Vagina (tissue), 2 donors: Measurements from ENCODE around the gene TEX48. TPM values are rescaled to one million over a fixed set of nuclear protein-coding genes. Genes with fewer than 3 reads are reported as not detected.

Source experiments
- DNase-seq, 2 donors: peaks; one replicate each; pipeline ENCODE4 v3.0.0-alpha.2; 2017; ENCODE audit errors: extremely low spot score in 2 of 2
- H3K27ac ChIP-seq: fragments of 200-600 bp; sonication (generic); one replicate; pipeline ENCODE4 v1.5.1; 2019
- H3K27me3 ChIP-seq: fragments of 200-600 bp; sonication (generic); one replicate; pipeline ENCODE4 v1.5.1; 2019
- H3K36me3 ChIP-seq, 2 donors: fragments of 200-600 bp; sonication (generic); one replicate each; pipeline ENCODE4 v1.5.1; 2017 to 2019
- H3K4me1 ChIP-seq: fragments of 200-600 bp; sonication (generic); one replicate; pipeline ENCODE4 v1.5.1; 2019
- H3K4me3 ChIP-seq, 2 donors: fragments of 200-600 bp; sonication (generic); 1 replicate in 1 of 2; 2 replicates in 1 of 2; pipeline ENCODE4 v1.5.1; 2016 to 2019
- H3K9me3 ChIP-seq: fragments of 200-600 bp; sonication (generic); one replicate; pipeline ENCODE4 v1.5.1; 2019
- POLR2A ChIP-seq, 2 donors: fragments of 450-650 bp; IDR thresholded peaks; one replicate each; pipeline ENCODE4 v1.6.1; 2017; ENCODE audit warnings: antibody characterized with exemption in 2 of 2, mild to moderate bottlenecking in 2 of 2, moderate library complexity in 2 of 2
- POLR2AphosphoS5 ChIP-seq, 2 donors: sonication (generic); formaldehyde crosslinking; IDR thresholded peaks; one replicate each; pipeline ENCODE4 v1.9.0; 2017; ENCODE audit warnings: antibody characterized with exemption in 2 of 2, mild to moderate bottlenecking in 2 of 2, low read depth in 1 of 2; ENCODE audit not compliant: insufficient read depth in 1 of 2
- intact Hi-C: fragments of 100-400 bp; cut with DNase I; formaldehyde crosslinking; loops from one replicate; pipeline ENCODE4 v1.15.1; 2023
- total RNA-seq: library from RNA; depleted of rRNA; stranded (reverse); fragments of >200 nt; gene quantifications from one replicate; pipeline ENCODE4 v1.2.3, GENCODE V29; 2016
- TF ChIP-seq, protein P1 (sequence below), 3 experiments: fragments of 450-650 bp in 2 of 3; fragments of 200-600 bp in 1 of 3; sonication (generic) in 1 of 3; IDR thresholded peaks; one replicate each; pipeline ENCODE4 v1.5.1; 2017 to 2019; ENCODE audit warnings: antibody characterized with exemption in 3 of 3, mild to moderate bottlenecking in 2 of 3, moderate library complexity in 2 of 3

The TEX48 gene
- total RNA-seq, 1 donor from 2014 or later = not detected

DNA sequence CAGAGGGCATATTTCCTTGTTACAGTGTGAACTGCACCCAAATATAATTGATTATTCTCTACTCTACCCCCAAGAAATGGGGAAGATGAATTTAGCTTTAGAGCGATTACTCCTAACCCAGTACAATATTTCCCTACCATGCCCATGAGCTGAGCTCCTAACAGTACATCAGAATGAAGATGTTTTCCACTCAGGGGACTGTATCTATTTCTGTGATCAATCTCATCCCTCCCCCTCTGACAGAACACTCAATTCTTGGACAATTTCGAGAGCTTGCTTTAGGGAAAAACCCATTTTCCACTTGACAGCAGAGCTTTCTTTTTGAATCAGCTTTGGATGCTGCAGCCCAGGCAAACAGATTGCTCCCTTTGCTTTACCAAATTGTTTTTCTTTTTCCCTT lies 24.7 kb upstream of the TEX48 start:
- no peaks in the 10 kb centered on the region for H3K27me3 ChIP-seq
- H3K9me3 ChIP-seq = no peaks in the 10 kb centered on the region
- no peak overlapping the region for H3K27ac ChIP-seq
- TF ChIP-seq, protein P1, sequence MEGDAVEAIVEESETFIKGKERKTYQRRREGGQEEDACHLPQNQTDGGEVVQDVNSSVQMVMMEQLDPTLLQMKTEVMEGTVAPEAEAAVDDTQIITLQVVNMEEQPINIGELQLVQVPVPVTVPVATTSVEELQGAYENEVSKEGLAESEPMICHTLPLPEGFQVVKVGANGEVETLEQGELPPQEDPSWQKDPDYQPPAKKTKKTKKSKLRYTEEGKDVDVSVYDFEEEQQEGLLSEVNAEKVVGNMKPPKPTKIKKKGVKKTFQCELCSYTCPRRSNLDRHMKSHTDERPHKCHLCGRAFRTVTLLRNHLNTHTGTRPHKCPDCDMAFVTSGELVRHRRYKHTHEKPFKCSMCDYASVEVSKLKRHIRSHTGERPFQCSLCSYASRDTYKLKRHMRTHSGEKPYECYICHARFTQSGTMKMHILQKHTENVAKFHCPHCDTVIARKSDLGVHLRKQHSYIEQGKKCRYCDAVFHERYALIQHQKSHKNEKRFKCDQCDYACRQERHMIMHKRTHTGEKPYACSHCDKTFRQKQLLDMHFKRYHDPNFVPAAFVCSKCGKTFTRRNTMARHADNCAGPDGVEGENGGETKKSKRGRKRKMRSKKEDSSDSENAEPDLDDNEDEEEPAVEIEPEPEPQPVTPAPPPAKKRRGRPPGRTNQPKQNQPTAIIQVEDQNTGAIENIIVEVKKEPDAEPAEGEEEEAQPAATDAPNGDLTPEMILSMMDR (IDR thresholded peaks at IDR 0.05) = no peak
- no peak for TF ChIP-seq POLR2A (IDR thresholded peaks at IDR 0.05)
- no peak overlapping the region for H3K4me3 ChIP-seq
- no peaks in the 10 kb centered on the region for H3K4me1 ChIP-seq
- intact Hi-C loops = no loop called here
- H3K36me3 ChIP-seq = no peaks in the 10 kb centered on the region
- no peak for DNase-seq

DNA sequence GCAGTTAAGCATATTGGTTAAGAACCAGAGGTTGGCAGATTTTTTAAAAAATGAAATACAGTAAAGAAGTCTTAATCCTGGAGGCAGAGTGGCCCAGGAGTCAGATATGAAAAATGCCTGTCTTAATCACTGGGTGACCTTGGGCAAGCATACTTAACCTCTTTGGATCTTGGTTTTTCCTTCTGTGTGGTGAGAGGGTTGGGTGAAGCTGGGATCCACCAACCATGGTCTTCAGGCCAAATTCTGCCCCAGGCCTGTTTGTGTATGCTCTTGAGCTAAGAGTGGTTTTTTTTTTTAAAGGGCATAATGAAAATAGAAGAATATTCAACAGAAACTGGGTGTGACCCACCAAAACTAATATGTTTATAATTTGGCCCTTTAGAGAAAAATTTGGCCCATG lies 20.0 kb upstream of the TEX48 start:
- no peak for DNase-seq
- no peaks in the 10 kb centered on the region for H3K4me1 ChIP-seq
- intact Hi-C loops = no loop called here
- H3K27me3 ChIP-seq = no peaks in the 10 kb centered on the region
- H3K27ac ChIP-seq = no peak overlapping the region
- H3K4me3 ChIP-seq = no peak overlapping the region
- TF ChIP-seq POLR2AphosphoS5 (IDR thresholded peaks at IDR 0.05; ENCODE audit: insufficient read depth in 1 of 2, low read depth in 1 of 2) (no peak), POLR2A (IDR thresholded peaks at IDR 0.05) (no peak)
- TF ChIP-seq, protein P1 (IDR thresholded peaks at IDR 0.05) = no peak
- H3K9me3 ChIP-seq = no peaks in the 10 kb centered on the region
- no peaks in the 10 kb centered on the region for H3K36me3 ChIP-seq

- Histone ChIP-seq H3K27me3 (no peaks in the 10 kb centered on the region), H3K4me1 (peaks cover 14% of the 10 kb centered on the region), H3K36me3 (no peaks in the 10 kb centered on the region), H3K27ac (no peak overlapping the region), H3K4me3 (no peak overlapping the region), H3K9me3 (no peaks in the 10 kb centered on the region)
- TF ChIP-seq, protein P1 (IDR thresholded peaks at IDR 0.05) = no peak
- TF ChIP-seq POLR2A (IDR thresholded peaks at IDR 0.05) (no peak), POLR2AphosphoS5 (IDR thresholded peaks at IDR 0.05; ENCODE audit: insufficient read depth in 1 of 2, low read depth in 1 of 2) (no peak)
- no peak for DNase-seq
- intact Hi-C loops = no loop called here
These were observed 16.0 kb upstream of the TEX48 start for GRCh38 chr9:114697951-114698351.

DNA sequence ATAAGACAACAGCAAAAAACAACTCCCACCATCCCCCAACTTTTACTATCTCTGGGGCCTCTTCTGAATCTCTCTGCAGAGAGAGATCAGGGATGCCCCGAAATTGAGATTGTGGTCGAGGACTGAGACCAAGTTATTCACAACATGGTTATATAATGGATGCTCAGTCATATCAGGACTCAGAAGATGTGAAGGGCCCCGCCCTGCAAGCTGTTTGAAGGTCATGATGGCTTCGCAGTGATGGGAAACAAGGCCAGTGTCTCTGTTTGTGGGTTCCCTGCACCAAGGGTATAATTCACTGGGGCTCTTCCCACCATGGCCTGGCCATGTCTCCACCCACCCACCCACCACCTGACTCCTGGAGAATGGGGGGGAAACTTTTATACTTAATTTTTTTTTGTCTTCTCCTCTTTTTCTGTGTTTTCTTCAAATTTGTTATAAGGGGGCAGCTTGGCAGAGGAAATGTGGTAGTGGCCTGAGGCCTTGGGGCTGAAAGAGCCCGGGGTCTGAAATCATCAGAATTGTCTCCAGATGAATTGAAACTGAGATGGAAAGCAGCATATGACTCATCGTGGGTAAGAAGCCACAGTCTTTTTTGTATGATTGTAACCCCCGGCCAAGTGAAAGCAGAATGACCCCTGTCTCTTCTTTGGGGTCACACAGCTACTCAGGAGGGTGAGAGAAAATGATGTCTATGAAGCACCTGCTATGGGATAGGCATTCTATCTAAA lies 15.0 kb upstream of the TEX48 start:
- H3K4me1 ChIP-seq = peaks cover 14% of the 10 kb centered on the region
- intact Hi-C loops = no loop called here
- no peak overlapping the region for H3K27ac ChIP-seq
- no peaks in the 10 kb centered on the region for H3K27me3 ChIP-seq
- TF ChIP-seq POLR2AphosphoS5 (IDR thresholded peaks at IDR 0.05; ENCODE audit: insufficient read depth in 1 of 2, low read depth in 1 of 2) (no peak), POLR2A (IDR thresholded peaks at IDR 0.05) (no peak)
- TF ChIP-seq, protein P1 (IDR thresholded peaks at IDR 0.05) = no peak
- H3K36me3 ChIP-seq = no peaks in the 10 kb centered on the region
- no peak overlapping the region for H3K4me3 ChIP-seq
- DNase-seq = no peak
- no peaks in the 10 kb centered on the region for H3K9me3 ChIP-seq

DNA sequence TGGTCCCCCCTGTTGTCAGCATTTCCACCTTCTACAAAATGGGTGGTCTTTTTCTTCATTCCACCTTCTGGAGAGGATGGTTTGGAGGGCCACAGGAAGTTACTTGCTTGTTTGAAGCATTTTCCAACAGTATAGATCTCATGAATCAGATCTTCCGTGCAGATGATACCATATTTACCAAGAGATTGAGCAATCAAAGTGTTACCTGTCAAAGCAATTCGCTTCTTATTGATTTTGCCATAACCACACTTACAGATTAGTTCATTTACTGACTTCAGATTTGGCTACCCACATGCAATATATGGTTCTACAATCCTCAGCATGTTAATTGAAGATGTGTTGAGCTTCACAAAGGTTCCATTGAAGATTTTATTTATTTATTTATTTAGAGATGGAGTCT lies 14.0 kb upstream of the TEX48 start:
- H3K36me3 ChIP-seq = no peaks in the 10 kb centered on the region
- H3K4me1 ChIP-seq = peaks cover 24% of the 10 kb centered on the region
- no peak overlapping the region for H3K4me3 ChIP-seq
- DNase-seq = no peak
- TF ChIP-seq POLR2AphosphoS5 (IDR thresholded peaks at IDR 0.05; ENCODE audit: insufficient read depth in 1 of 2, low read depth in 1 of 2) (no peak), POLR2A (IDR thresholded peaks at IDR 0.05) (no peak)
- TF ChIP-seq, protein P1 (IDR thresholded peaks at IDR 0.05) = no peak
- H3K27me3 ChIP-seq = no peaks in the 10 kb centered on the region
- intact Hi-C loops = no loop called here
- no peak overlapping the region for H3K27ac ChIP-seq
- H3K9me3 ChIP-seq = no peaks in the 10 kb centered on the region
